Stimulated activated CD4-positive, alpha-beta T cell treated with anti-CD3 and anti-CD28 coated beads, TNF-alpha, amount 100 ng/mL, for 1 hour (primary cell): Measurements from ENCODE around the gene UNC5B.
A peak's percentile ranks its signal among the peaks of the same experiment; 100 is the strongest.

Source experiments
- DNase-seq, 3 donors: peaks; one replicate each; pipeline ENCODE4 v3.0.0-alpha.2; 2020; ENCODE audit warnings: low read depth in 3 of 3, low spot score in 1 of 3

Gene UNC5B

DNA sequence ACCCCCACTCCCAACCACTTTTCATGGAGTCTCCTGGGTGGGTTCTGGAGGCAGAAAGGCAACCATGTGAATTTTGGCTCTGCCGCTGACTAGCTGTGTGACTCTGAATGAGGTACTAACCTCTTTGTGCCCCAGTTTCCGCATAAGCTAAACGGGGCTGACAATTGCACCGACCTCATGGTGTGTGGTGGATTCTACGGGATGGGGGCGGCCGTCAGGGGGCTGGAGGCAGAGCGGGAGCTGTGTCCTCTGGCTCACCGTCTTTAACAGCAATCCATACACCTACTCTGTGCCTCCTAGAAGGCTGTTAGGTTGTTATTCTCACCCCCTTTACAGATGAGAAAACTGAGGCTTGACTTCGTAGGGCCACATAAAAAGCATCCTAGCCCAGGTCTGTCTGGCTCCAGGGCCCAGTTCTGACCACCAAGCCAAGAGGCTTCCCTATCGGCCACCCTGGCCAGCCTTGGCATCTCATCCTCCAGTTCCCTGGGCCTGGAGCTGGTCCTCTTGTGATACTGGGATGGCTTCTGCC is 102.4 kb downstream of the UNC5B start:
- no peak for DNase-seq

DNA sequence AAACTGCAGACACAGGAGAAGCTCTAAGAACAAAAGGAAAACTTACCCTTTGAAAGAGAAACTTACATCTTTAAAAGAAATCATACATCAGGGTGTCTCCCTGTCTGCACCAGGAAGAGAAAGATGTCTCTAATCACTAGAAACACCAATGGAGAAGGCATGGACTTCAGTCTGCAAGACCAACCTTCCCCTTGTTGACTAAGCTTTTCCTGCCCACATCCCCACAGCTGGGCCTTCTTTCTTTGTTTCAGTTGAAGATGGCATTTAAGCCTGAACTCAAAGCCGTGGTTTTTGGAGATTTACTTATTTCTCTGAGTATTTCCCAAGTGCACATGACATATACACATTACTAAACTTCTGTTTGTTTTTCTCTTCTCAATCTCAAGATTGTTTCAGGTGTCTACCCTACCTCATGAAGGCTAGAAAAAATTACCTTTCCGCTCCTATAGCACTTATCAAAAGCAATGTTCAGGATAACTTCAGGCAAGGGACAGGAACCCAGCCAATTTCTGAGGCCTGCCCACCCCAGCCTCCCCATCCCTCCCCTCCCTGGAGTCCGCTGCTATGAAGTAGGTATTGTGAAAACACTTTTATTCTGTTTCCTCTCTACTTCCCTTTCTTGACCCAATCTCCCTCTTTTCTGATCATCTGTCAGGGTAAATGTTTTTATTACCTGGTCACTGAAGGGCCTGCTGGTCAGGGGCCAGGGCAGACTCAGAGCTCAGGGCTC is 103.9 kb downstream of the UNC5B start:
- no peak for DNase-seq

DNA sequence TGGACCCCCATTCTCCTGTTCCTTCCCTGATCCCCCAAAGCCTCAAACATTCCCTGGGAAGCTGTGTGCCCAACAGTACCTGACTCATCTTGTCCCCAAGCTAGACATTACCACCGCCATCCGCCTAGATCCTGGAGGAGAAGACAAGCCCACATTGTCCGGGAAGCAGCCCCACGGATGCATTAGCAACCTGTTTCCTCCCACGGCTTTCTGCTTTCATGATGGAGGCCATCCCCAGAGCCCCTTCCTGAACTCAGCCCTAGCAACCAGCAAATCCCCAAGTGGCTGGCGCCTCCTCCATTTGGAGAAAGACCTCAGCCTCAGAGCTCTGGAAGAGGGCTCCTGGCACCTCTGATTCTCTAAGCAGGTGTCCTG is 104.4 kb downstream of the UNC5B start:
- no peak for DNase-seq

DNA sequence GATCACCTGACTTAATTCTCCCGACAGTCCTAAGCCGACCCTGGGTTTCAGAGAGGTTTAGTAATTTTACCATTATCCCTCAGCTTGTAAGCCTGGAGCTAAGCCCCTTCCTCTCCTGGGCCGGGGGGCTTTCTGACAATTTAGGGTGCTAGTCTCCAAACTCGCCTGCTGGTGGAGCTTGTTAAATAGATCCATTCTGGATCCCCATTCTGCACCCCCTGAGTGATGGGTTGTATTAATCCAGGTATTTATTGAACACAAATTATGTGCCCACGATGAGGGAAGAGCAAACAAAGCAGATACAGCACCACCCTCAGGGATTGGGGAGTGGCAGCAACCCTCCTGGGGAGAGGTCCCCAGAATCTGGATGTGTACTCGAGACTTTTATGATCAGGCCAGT is 105.4 kb downstream of the UNC5B start:
- DNase-seq = no peak

DNA sequence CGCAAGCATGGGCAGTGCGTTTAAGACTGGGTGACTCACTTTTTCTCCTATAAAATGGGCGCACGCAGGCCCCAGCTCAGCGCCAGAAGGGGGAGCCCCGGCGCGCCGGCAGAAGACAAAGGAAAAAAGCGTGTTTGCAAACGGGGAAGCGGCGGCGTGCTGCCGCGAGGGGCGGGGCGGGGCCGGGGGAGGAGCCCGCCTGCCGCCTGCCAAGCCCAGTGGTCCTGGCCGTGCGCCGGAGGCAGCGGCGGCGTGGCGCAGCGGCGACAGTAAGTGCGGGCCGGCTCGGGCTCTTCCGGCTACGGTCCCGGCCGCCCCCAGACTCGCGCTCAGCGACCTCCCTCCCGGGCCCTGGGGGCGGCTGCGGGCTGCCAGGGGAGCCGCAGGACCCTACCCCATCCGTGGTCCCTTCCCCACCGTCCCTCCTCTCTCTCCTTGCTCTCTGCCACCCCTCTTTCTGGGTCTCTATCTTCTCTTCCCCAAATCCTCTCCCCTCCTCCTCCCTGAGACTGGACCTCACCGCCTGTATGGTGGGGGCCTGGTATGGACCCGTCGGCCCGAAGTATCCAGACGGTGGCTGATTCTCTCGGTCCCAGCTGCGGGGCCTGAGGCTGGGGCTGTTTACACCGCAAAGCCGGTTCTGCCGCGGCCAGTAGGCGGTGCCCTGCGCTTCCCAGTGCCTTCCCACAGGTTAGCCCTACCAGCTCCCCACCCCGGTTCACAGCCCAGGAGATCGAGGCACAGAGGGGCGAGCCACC is 106.9 kb downstream of the UNC5B start, which contains the start of gene SLC29A3:
Gene SLC29A3 (plus strand): TSS at position 218 of the 758 bp plus-strand sequence. CDS start 51 bp downstream, at position 269.
- peak; percentile 59 to 78 (median 68) for DNase-seq

DNA sequence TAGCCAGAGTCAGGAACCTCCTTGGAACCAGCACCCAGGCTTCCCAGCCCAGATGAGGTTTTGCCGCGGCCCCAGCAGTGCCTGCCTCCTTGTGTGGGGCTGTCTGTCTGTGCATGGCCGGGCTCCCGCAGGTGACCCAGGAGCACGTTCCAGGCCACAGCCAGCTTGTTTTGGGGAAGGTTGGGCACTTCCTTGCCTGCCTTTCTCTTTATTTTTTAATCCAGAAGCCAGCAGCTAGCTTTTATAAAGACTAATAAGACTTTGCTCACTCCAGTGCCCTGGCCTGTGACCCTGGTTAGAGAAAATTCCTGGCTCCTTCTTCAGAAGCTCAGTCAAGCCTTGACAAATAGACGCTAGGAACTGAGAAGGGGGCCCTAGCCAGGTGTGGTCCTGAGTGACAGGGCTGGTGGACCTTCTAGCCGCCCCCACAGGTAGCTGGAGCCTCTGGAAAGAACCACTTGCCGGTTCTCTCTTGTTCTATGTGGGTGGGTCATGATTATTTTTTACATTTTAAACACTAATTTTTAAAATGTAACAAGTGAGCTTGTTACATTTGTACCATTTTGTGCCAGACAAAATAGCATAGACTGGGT is 107.5 kb downstream of the UNC5B start:
- DNase-seq = no peak

DNA sequence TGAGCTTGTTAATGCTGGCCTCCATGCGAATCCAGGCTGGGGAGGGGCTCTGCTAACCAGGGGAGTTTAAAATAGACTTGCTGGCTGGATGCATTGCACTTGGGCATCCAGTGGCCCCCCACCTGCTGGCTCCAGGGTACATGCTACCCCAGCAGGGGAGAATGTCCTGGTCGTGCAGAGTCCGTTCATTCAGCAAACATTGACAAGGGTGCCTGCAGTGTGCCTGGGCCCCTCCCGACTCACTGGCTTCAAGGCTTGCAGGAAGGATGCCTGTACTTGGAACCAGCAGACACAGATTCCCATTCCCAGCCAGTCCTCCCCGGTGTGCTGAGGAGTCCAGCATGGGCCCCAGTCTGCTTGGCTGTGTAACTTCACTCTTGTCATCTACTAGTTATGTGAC is 108.2 kb downstream of the UNC5B start:
- DNase-seq = no peak

DNA sequence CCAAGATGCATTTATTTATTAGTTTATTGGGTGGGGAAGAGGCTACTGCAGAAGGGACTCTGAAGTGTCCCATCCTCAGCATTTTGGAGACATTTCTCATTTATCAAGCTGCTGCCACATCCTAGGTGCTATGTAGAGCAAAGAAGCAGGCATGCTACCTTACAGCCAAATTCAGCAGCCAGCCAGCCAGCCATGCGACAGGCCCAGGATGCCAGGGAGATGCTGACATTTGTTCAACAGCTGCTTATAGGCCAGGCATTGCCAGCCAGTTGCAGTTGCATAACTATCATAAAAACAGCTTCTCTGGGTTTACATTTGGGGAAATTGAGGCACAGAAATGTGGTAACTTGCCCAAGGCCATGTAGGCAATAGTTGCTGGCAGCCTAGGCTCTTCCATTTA is 109.0 kb downstream of the UNC5B start:
- no peak for DNase-seq

DNA sequence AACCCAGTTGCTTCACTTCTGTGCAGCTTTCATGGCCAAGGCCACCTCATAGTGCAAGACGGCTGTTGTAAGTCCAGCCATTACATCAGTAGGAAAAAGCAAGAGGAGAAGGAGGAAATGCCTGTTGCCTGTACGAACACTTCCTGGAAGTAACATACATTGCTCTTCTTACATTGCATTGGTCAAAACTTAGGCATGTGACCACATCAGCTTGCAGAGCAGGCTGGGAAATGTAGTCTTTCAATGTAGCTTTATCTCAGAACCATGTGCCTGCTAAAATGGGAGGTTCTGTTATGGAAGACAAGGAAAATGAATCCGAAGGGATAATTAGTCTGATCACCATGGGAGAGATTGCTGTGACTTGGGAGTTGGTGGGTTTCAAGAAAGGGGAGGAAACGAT is 111.0 kb downstream of the UNC5B start:
- no peak for DNase-seq

DNA sequence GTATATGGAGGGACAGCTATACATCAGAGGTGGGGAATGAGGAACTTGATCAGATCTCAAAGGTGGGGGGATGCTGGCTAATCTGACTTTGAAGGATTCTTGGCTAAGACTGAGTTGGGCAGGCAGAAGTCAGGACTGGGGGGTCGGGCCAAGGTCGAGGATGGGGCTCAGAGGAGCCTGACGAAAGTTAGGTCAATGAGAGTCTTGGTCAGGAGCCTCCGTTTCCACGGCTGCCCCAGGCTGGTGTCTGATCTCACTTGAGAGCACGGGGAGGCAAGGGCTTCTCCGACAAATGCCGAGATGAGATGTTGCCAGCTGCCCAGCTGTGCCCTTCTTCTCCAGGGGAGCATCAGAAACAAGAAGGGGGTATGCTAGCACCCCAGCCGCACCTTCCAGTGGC is 112.4 kb downstream of the UNC5B start:
- no peak for DNase-seq

DNA sequence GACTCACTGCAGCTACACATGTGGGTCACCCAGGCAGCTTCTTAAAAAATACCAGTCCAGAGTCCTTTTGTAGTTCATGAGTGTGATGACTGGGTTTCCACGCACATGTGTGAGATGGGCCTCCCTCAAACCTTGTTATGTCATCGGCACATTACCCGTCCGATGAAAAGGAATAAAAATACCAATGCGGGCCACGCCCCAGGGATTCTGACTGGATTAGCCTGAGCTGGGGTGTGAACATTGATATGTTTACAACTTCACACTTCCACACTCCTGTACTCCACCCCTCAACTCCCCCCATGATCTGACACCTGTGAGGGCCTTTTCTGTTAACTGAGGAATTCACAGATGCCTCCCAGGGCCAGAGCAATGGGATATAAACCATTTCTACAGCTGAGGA is 112.9 kb downstream of the UNC5B start:
- DNase-seq = no peak

DNA sequence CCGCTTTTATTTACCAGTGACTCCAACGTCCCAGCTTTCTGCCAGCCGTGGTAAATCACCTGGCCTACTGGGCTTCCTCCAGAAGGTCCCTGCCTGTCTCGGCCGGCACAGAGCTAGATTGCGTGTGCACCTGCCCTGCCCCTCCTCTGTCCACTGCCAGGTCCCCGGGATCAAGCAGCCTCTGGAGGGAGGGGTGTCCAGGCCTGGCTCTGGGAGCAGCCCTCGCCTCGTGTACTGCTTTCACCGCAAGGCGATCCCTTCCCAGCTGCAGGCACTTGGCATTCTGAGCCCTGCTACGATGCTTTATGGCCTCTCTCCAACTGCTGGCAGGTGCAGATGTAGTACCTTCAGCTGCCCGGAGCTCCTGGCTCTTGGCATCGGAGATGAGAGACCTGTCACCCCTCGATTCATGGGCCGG is 114.1 kb downstream of the UNC5B start:
- DNase-seq = no peak

DNA sequence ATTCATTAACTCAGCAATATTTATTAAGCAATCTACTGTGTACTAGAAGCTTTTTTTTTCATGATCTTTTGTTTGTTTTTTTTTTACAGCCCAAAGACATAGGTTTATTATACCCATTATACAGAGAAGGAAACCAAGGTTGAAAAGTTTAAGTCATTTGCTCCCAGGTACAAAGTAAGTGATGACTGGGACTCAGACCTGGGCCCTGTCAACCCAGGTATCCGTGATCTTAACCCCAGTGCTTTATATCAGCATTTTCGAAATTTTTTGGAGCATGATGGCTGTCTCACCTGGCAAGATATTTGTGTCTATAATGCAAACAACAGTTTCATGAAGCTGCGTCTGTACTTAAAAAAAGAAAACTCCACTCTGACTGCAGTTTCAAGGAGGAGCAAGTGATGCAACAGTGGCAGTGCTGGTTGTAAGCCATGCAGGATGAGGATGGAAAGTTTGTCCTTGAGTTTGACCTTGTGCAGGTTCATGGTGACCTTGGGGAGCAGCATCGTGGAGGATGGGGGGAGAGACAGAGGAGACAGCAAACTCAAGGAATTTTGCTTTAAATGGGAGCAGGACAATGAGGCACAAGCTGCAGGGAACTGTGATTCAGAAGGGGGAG is 118.5 kb downstream of the UNC5B start:
- no peak for DNase-seq

DNA sequence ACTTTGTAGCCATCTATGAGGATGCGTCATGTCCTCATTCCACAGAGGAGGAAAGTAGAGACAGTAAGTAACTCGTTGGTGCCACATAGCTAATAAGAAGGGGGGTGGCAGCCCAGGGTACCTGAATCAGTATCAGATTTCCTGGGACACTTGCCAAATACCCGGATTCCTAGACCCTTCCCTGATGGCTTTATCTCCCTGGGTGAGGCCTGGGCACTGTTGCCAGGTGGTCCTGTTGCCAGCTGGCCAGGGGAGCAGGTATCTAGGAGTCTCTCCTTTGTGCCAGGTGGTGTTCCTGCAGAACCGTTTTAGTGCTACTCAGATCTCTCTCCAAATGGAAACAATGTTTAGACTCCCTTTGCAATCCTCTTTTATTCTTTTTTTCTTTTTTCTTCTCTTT is 119.4 kb downstream of the UNC5B start:
- DNase-seq = no peak

DNA sequence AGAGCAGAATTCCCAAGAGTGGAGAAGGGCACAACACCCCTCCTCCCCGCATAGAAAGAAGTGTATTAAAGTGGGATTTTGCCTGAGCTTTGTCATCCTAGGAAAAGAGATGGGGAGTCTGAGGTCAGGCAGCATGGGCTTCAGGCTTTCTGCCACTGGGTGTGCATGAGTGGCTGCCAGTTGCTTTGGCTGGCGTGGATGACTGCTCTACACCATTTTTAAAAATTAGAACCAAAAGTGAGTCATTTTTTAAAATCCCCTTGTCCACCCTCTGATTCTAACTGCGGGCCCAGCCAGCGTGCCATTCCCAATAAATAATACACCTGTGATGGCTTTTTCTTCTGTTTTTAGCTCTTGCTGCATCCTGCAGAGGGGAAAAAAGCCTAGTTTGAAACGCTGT is 120.1 kb downstream of the UNC5B start:
- DNase-seq = no peak

DNA sequence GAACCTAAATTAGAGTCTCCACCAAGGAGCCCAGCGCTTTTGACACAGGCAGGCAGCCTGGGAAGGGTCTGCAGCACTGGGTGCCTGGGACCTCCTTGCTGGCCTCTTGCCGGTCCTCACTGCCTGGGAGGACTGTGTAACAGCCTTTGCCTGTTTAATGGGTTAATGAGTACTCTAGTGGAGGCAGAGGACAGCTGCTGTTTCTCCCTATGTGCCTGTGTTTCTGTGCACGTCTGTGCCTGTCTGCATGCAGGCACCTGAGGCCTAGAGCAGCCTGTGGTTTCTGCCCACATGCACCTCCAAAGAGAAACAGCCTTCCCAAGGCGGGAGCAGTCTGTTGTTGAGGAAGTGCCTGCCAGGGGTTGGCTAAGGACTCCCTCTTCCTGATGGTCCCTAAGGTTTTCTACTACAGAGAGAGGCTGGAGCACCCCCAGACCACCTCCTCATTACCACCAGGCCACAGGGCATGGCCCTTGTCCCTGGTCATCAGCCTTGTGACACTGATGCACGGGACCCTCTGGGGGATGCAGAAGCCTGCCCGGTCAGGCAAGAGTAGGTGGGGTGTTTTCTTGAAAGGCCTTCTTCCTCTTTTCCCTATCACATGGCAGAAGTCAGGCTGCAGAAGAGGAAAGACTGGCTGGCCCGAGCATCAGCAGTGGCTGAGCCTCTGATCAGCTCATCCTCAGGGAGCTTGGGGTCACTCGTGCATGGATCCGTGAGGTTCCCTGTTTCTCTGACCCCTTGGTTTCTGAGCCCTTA is 120.9 kb downstream of the UNC5B start:
- no peak for DNase-seq

DNA sequence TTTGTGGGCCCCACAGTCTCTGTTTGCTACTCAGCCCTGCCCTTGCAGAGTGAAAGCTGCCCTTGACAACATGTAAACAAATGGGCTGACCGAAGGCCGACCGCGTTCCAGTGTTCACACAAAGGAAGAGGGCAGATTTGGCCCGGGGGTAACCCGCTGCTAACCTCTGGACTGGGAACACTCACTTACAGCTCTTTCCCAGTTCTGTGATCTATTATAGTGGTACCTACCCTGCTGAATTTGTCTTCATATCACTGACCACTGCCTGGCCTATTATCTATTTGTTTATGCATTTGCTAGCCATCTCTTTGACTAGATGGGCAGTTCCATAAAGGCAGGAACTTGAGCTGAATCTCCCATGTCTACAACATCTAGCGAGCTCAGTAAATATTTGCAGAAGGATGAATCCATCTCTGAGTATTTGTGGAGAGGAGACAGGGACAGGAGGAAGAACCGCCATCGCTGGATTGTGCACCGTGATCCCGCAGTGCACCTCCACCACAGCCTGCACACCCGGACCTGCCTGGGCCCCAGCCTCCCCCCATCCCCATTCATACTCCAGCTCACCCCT is 121.9 kb downstream of the UNC5B start:
- DNase-seq = no peak

DNA sequence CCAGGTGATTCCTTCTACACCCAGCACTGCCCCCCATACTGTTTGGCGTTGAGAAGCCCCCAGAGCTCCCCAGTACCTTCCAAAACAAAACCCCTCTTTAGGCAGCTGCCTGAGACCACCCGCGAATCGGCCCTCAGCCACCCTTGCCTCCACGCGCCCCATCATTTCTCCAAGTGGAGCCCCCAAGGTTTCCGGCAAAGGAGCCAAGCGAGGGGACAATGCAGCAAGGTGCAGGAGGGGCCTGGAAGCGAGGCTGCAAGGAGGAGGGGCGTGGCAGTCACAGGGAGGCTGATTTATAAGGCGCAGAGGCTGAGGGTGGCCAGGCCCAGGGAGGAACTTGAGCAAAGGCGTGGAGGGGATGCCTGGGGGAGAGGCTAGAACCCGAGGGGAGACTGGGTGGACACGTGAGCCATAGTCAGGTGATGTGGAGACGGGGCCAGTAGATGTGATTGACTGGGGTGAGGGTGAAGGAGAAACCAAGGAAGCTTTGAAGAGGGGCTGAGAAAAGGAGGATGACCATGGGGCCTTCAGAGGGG is 122.9 kb downstream of the UNC5B start:
- DNase-seq = no peak

DNA sequence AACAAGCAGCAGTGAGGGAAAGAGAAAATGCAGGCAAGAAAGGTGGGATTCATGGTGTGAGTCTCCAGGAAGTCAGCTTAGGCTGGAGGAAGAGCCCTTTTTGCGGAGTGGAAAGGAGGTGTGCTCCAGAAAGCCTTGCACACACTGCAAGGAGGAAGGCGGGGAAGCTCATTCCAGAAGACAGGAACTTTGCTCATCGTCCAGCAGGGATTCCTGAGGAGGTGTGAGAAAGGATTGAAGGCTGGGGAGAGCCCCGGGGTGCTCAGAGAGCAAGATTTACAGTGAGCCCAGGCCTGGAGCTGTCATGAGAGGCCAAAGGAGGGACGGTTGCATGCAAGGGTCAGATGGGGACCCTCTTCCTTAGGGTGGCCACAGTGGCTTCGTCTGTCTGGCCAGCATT is 124.3 kb downstream of the UNC5B start:
- no peak for DNase-seq

DNA sequence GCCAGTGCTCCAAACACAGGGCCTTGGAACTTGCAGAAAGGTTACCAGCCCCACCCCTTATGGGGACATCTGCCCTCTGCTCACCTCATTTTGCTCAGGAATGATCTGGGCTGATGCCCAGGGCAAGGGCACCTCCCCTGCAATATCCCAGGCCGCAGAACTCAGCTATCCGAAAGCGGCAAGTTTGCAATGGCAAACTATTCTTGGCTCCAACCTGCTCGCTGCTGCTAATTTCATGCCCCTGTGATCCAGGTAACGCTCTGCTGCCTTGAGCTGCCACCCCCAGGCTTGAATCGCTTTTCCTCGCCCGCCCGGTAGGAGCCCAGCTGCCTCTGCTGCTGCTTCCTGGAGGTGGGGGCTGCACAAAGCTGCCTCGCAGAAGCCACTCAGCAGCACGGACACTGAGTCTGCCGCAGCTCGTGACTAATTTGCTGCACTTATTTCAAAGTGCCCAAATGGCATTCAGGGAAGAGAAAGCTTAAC is 124.9 kb downstream of the UNC5B start:
- no peak for DNase-seq
